ENCODE data around the gene RPL18A. TPM values are rescaled to one million over a fixed set of nuclear protein-coding genes. Genes with fewer than 3 reads are reported as not detected.

Gene RPL18A
- total RNA-seq, 1 experiment from 2014 or later: 2,837 TPM

DNA sequence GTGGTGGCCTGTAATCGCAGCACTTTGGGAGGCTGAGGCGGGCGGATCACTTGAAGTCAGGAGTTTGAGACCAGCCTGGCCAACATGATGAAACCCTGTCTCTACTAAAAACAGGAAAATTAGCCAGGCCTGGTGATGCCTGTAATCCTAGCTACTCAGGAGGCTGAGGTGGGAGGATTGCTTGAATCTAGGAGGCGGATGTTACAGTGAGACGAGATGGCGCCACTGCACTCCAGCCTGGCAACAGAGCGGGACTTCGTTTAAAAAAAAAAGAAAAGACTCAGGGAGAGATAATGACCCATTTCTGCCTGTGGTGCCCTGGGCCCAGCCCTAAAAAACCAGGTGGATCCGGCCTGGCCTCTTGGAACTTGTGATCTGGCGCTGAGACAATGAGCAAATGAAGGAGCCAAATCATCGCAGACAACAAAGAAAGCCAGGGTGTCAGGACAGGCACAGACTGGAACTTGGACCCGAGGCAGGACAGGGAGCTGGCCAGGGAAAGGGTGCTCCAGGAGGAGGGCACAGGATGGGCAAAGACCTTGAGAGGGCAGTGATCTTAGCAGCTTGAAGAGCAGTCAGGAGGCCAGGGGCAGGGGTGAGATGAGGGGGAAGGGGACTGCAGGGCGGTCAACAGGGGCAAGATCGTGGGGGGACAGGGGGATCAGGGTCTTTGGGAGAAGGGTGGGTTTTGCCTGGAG is 11.0 kb upstream of the RPL18A start:
- Histone ChIP-seq H3K27ac (ENCODE audit: insufficient read length, low read depth, low read length) (no peak overlapping the region), H3K23me2 (ENCODE audit: insufficient read length, low read depth, low read length, poor library complexity, severe bottlenecking) (peaks cover 4% of the 10 kb centered on the region), H2AK5ac (ENCODE audit: insufficient read length, low read length) (no peak overlapping the region), H3K14ac (ENCODE audit: insufficient read depth, low read length) (no peak overlapping the region), H2BK12ac (ENCODE audit: insufficient read length, low read depth, low read length) (no peak overlapping the region), H3K4me2 (ENCODE audit: insufficient read depth, insufficient read length, low read length) (no peak overlapping the region), H3K18ac (ENCODE audit: insufficient read length, low read depth, low read length) (peak overlapping the region; percentile 5), H3K4me1 (ENCODE audit: insufficient read depth, low read length) (no peaks in the 10 kb centered on the region), H2BK20ac (ENCODE audit: low read depth, low read length, poor library complexity, severe bottlenecking) (no peak overlapping the region), H3K56ac (ENCODE audit: insufficient read length, low read depth, low read length) (no peak overlapping the region), H2AFZ (ENCODE audit: low read length) (no peak overlapping the region), H3K79me1 (ENCODE audit: insufficient read depth, low read depth, low read length, poor library complexity, severe bottlenecking) (no peaks in the 10 kb centered on the region), H4K20me1 (ENCODE audit: control insufficient read depth, insufficient read depth, insufficient read length) (no peaks in the 10 kb centered on the region), H2BK5ac (ENCODE audit: insufficient read length, low read length) (no peak overlapping the region), H2BK120ac (ENCODE audit: low read depth, low read length, poor library complexity, severe bottlenecking) (no peak overlapping the region), H3T11ph (ENCODE audit: low read length) (no peak overlapping the region), H3K4ac (ENCODE audit: low read depth, low read length) (no peak overlapping the region), H3K9ac (ENCODE audit: extremely low read depth, insufficient read length, low read length) (no peak overlapping the region), H3K23ac (ENCODE audit: insufficient read length, low read depth, low read length) (no peak overlapping the region), H3K27me3 (ENCODE audit: insufficient read depth, low read length) (no peaks in the 10 kb centered on the region), H4K91ac (ENCODE audit: insufficient read length, low read depth, low read length) (no peak overlapping the region), H2BK15ac (ENCODE audit: low read depth, low read length) (no peak overlapping the region), H3K79me2 (ENCODE audit: insufficient read depth, low read length) (no peaks in the 10 kb centered on the region), H4K8ac (replicated peaks; ENCODE audit: insufficient read length, low read depth, low read length) (no peak overlapping the region), H4K5ac (ENCODE audit: insufficient read length, low read depth, low read length) (no peak overlapping the region), H3K9me3 (ENCODE audit: control insufficient read depth, low read depth, low read length) (no peaks in the 10 kb centered on the region)
- Mint-ChIP-seq H3K9me3 (peaks cover 2 to 5% of the 10 kb centered on the region in 2 experiments; a peak in 3 of 5 replicates), H3K36me3 (ENCODE audit: insufficient read depth in 1 of 3, low read depth in 3 of 3) (no peaks in the 10 kb centered on the region; a peak in 1 of 7 replicates), H3K27me3 (ENCODE audit: low read depth) (peaks cover 33% of the 10 kb centered on the region), H3K4me3 (no peak overlapping the region), H3K27ac (peak overlapping the region in 1 of 3 experiments; percentile 77; a peak in 1 of 7 replicates), H3K4me1 (peaks cover 5 to 16% of the 10 kb centered on the region in 2 experiments; a peak in 3 of 4 replicates)
- WGBS (ENCODE audit: extremely low coverage, insufficient read length, low lambda C conversion rate): no CpG with 5 or more reads among the region's 14 CpGs
- TF ChIP-seq, protein P1, sequence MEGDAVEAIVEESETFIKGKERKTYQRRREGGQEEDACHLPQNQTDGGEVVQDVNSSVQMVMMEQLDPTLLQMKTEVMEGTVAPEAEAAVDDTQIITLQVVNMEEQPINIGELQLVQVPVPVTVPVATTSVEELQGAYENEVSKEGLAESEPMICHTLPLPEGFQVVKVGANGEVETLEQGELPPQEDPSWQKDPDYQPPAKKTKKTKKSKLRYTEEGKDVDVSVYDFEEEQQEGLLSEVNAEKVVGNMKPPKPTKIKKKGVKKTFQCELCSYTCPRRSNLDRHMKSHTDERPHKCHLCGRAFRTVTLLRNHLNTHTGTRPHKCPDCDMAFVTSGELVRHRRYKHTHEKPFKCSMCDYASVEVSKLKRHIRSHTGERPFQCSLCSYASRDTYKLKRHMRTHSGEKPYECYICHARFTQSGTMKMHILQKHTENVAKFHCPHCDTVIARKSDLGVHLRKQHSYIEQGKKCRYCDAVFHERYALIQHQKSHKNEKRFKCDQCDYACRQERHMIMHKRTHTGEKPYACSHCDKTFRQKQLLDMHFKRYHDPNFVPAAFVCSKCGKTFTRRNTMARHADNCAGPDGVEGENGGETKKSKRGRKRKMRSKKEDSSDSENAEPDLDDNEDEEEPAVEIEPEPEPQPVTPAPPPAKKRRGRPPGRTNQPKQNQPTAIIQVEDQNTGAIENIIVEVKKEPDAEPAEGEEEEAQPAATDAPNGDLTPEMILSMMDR (conservative IDR thresholded peaks at IDR 0.05): no peak
- DNase-seq: no peak

Data from H9 (cell line).